C1 segment of cervical spinal cord (tissue), 14 donors: ENCODE results near the gene SRSF7.
A peak's percentile ranks its signal among the peaks of the same experiment; 100 is the strongest.

Experiments
- DNase-seq, 14 donors: peaks; one replicate each; lab custom pipeline; 2025; lab: John Stamatoyannopoulos, UW

The SRSF7 gene

GRCh38 chr2:38754049-38754448, 2.9 kb upstream of the SRSF7 start:
- no peak for DNase-seq

- DNase-seq: no peak
These were observed 642 bp upstream of the SRSF7 start for GRCh38 chr2:38751596-38752410.

GRCh38 chr2:38750011-38750890, 910 bp downstream of the SRSF7 start:
- DNase-seq: peak in 12 of 14 donors; percentile 28 to 76 (median 55)

- DNase-seq: no peak
These were observed 2.0 kb downstream of the SRSF7 start for GRCh38 chr2:38748943-38749804.

- no peak for DNase-seq
These were observed 2.8 kb downstream of the SRSF7 start for GRCh38 chr2:38748391-38748790.

- no peak for DNase-seq
These were observed 3.3 kb downstream of the SRSF7 start for GRCh38 chr2:38747819-38748218.

GRCh38 chr2:38747007-38747424, 4.1 kb downstream of the SRSF7 start:
- DNase-seq: no peak

- no peak for DNase-seq
These were observed 5.9 kb downstream of the SRSF7 start for GRCh38 chr2:38745267-38745666.

GRCh38 chr2:38744399-38744780, 6.8 kb downstream of the SRSF7 start:
- DNase-seq: no peak

GRCh38 chr2:38743672-38744398, 7.3 kb downstream of the SRSF7 start:
- DNase-seq: no peak

- no peak for DNase-seq
These were observed 8.2 kb downstream of the SRSF7 start for GRCh38 chr2:38742797-38743559.

- DNase-seq: peak in 1 of 14 donors; percentile 13
These were observed 10.1 kb downstream of the SRSF7 start for GRCh38 chr2:38740851-38741731.

GRCh38 chr2:38739524-38739923, 11.6 kb downstream of the SRSF7 start:
- no peak for DNase-seq

- DNase-seq: no peak
These were observed 13.2 kb downstream of the SRSF7 start for GRCh38 chr2:38737925-38738324.

- DNase-seq: peak in 2 of 14 donors; percentile 8 to 52
These were observed 14.0 kb downstream of the SRSF7 start for GRCh38 chr2:38737000-38737698.

GRCh38 chr2:38735999-38736320, 15.2 kb downstream of the SRSF7 start:
- DNase-seq: no peak

- DNase-seq: no peak
These were observed 16.7 kb downstream of the SRSF7 start for GRCh38 chr2:38734299-38735058.
